ENCODE data around the gene STIM1. TPM values are rescaled to one million over a fixed set of nuclear protein-coding genes. Genes with fewer than 3 reads are reported as not detected.

STIM1 gene
- total RNA-seq, 1 experiment from 2014 or later = 55.1 TPM

DNA sequence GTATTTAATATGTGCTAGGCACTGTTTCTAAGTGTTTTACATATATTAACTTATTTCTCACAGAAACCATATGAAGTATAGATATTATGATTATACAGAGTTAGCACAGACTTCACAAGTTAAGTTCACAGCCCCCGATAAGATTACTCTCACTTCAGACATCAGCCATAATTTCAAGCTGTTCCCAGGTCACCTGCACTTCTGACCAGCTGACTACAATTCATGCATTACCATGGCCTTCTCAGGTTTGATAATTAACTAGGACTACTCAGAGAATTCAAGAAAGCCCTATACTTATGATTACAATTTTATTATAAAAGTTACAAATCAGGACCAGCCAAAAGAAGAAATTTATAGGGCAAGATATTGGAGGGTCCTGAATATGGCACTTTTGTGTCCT, 170.9 kb downstream of the STIM1 start:
- intact Hi-C loops (cut with micrococcal nuclease; ENCODE audit: unreplicated experiment) = no loop called here
- no peaks in the 10 kb centered on the region for H3K27me3 Mint-ChIP-seq (ENCODE audit: insufficient read depth, unreplicated experiment)
- Histone ChIP-seq H3K27me3 (replicated peaks; ENCODE audit: control insufficient read depth, insufficient read depth, low read length) (no peaks in the 10 kb centered on the region), H3K9me3 (peaks cover 4% of the 10 kb centered on the region; the same call in 1 of the 2 replicates), H3K4me3 (ENCODE audit: low read depth, low read length) (no peak overlapping the region), H3K4me1 (0 out of 2 replicates have a peak, but pooled peaks cover under 1% of the 10 kb centered on the region), H3K36me3 (ENCODE audit: control insufficient read depth, insufficient read depth, low read length) (no peaks in the 10 kb centered on the region; the same call in 1 of the 2 replicates)
- TF ChIP-seq CTCF (IDR thresholded peaks at IDR 0.05; ENCODE audit: insufficient read depth in 1 of 2, low read depth in 1 of 2, low read length in 1 of 2, severe bottlenecking in 1 of 2, unreplicated experiment in 1 of 2) = no peak
- H3K36me3 Mint-ChIP-seq (ENCODE audit: insufficient read depth, unreplicated experiment) = peaks cover 5% of the 10 kb centered on the region
- H3K9me3 Mint-ChIP-seq (ENCODE audit: unreplicated experiment) = peaks cover 51% of the 10 kb centered on the region
- ChIA-PET POLR2A (no interaction called here), CTCF (interaction anchor here (0.6 kb wide), 1 partner anchor 907 kb away, joined by 6 read pairs; no protein-coding TSS in a partner anchor)
- no peak overlapping the region for H3K27ac Mint-ChIP-seq (ENCODE audit: unreplicated experiment)
- no TSS peak for BruUV-seq (replicated peaks)
- DNase-seq = no peak
- H3K4me3 Mint-ChIP-seq (ENCODE audit: unreplicated experiment) = no peak overlapping the region
- H3K4me1 Mint-ChIP-seq (ENCODE audit: low read depth, unreplicated experiment) = peaks cover 6% of the 10 kb centered on the region

DNA sequence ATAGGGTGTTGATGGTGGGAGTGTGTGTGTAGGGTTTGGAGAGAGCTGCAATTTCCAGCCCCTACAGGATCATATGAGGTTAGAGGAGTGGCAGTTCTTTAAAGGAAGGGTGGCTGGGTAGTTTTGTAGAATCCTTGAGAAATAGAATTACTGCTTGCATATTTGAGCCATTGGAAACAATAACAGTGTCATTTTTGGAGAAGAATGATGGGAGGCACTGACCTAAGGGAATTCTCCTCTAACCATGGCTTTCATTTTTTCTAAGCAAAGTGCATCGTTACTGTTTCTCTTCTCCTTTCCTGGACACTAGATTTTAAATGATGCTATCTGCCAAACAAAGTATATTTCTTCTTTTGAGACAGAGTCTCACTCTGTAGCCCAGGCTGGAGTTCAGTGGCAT, 172.3 kb downstream of the STIM1 start:
- POLR2A ChIA-PET = no interaction called here
- no peak for DNase-seq
- H3K36me3 Mint-ChIP-seq (ENCODE audit: insufficient read depth, unreplicated experiment) = peaks cover 5% of the 10 kb centered on the region
- H3K27ac Mint-ChIP-seq (ENCODE audit: unreplicated experiment) = no peak overlapping the region
- H3K27me3 Mint-ChIP-seq (ENCODE audit: insufficient read depth, unreplicated experiment) = no peaks in the 10 kb centered on the region
- H3K4me1 Mint-ChIP-seq (ENCODE audit: low read depth, unreplicated experiment) = no peaks in the 10 kb centered on the region
- H3K27me3 ChIP-seq (replicated peaks; ENCODE audit: control insufficient read depth, insufficient read depth, low read length) = no peaks in the 10 kb centered on the region
- peaks cover 41% of the 10 kb centered on the region for H3K9me3 Mint-ChIP-seq (ENCODE audit: unreplicated experiment)
- H3K9me3 ChIP-seq = peaks cover 4% of the 10 kb centered on the region
- no peaks in the 10 kb centered on the region for H3K4me1 ChIP-seq
- no peaks in the 10 kb centered on the region; the same call in 1 of the 2 replicates for H3K36me3 ChIP-seq (ENCODE audit: control insufficient read depth, insufficient read depth, low read length)
- intact Hi-C loops (cut with micrococcal nuclease; ENCODE audit: unreplicated experiment) = no loop called here
- no peak overlapping the region for H3K4me3 ChIP-seq (ENCODE audit: low read depth, low read length)
- BruUV-seq (replicated peaks) = no TSS peak
- CTCF ChIA-PET = no interaction called here
- TF ChIP-seq CTCF (IDR thresholded peaks at IDR 0.05; ENCODE audit: insufficient read depth in 1 of 2, low read depth in 1 of 2, low read length in 1 of 2, severe bottlenecking in 1 of 2, unreplicated experiment in 1 of 2) = no peak
- H3K4me3 Mint-ChIP-seq (ENCODE audit: unreplicated experiment) = no peak overlapping the region

- CTCF ChIA-PET = interaction anchor here (0.7 kb wide), 1 partner anchor 88 kb away, joined by 3 read pairs; no protein-coding TSS in a partner anchor
- H3K27me3 Mint-ChIP-seq (ENCODE audit: insufficient read depth, unreplicated experiment) = no peaks in the 10 kb centered on the region
- H3K9me3 Mint-ChIP-seq (ENCODE audit: unreplicated experiment) = peaks cover 29% of the 10 kb centered on the region
- peaks cover 9% of the 10 kb centered on the region; the same call in 1 of the 2 replicates for H3K9me3 ChIP-seq
- no peak for TF ChIP-seq CTCF (IDR thresholded peaks at IDR 0.05; ENCODE audit: insufficient read depth in 1 of 2, low read depth in 1 of 2, low read length in 1 of 2, severe bottlenecking in 1 of 2, unreplicated experiment in 1 of 2)
- H3K4me1 Mint-ChIP-seq (ENCODE audit: low read depth, unreplicated experiment) = no peaks in the 10 kb centered on the region
- intact Hi-C loops (cut with micrococcal nuclease; ENCODE audit: unreplicated experiment) = no loop called here
- H3K4me1 ChIP-seq = no peaks in the 10 kb centered on the region
- POLR2A ChIA-PET = interaction anchor here (0.7 kb wide), 1 partner anchor 189 kb away, joined by 3 read pairs; the partner anchor contains the start of gene RHOG
- no TSS peak for BruUV-seq (replicated peaks)
- H3K36me3 ChIP-seq (ENCODE audit: control insufficient read depth, insufficient read depth, low read length) = no peaks in the 10 kb centered on the region; the same call in 1 of the 2 replicates
- H3K27me3 ChIP-seq (replicated peaks; ENCODE audit: control insufficient read depth, insufficient read depth, low read length) = no peaks in the 10 kb centered on the region
- H3K36me3 Mint-ChIP-seq (ENCODE audit: insufficient read depth, unreplicated experiment) = no peaks in the 10 kb centered on the region
- no peak for DNase-seq
- no peak overlapping the region for H3K27ac Mint-ChIP-seq (ENCODE audit: unreplicated experiment)
- H3K4me3 ChIP-seq (ENCODE audit: low read depth, low read length) = no peak overlapping the region
- H3K4me3 Mint-ChIP-seq (ENCODE audit: unreplicated experiment) = no peak overlapping the region
Measured at GRCh38 chr11:4030197-4030596, 174.7 kb downstream of the STIM1 start.

Data from Caco-2 (cell line).